CD8-positive, alpha-beta memory T cell (primary cell): ENCODE results near the gene EPN3. TPM values are rescaled to one million over a fixed set of nuclear protein-coding genes. Genes with fewer than 3 reads are reported as not detected.

ENCODE experiments used
- CTCF ChIA-PET: fragments of 350-600 bp; sonication (Branson Sonifier 250); formaldehyde crosslinking; loops from one replicate; lab custom pipeline; 2021; ENCODE audit warnings: antibody characterized with exemption; lab: Charles Lee
- POLR2A ChIA-PET: fragments of 350-600 bp; sonication (Branson Sonifier 250); formaldehyde crosslinking; loops from one replicate; lab custom pipeline; 2021; ENCODE audit warnings: antibody characterized with exemption; lab: Charles Lee
- DNase-seq, 5 donors: peaks; one replicate each; pipeline versions ENCODE4 v3.0.0 to v3.0.0-alpha.2; 2020 to 2022; ENCODE audit warnings: mixed read lengths in 1 of 5
- H3K27ac ChIP-seq: one replicate; pipeline ENCODE4 v1.7.0; 2013; ENCODE audit warnings: low read depth, mild to moderate bottlenecking, low read length, moderate library complexity
- H3K27me3 ChIP-seq: 2 replicates; pipeline ENCODE4 v1.7.0; 2013; ENCODE audit warnings: low read length, mild to moderate bottlenecking; ENCODE audit not compliant: insufficient read depth, poor library complexity, severe bottlenecking
- H3K36me3 ChIP-seq: 2 replicates; pipeline ENCODE4 v1.7.0; 2013; ENCODE audit warnings: mild to moderate bottlenecking, low read length, moderate library complexity; ENCODE audit not compliant: insufficient read depth
- H3K4me1 ChIP-seq: 2 replicates; pipeline ENCODE4 v1.7.0; 2013; ENCODE audit warnings: mild to moderate bottlenecking, low read length, moderate library complexity; ENCODE audit not compliant: insufficient read depth
- H3K4me3 ChIP-seq: 2 replicates; pipeline ENCODE4 v1.7.0; 2013; ENCODE audit warnings: mild to moderate bottlenecking, low read length
- H3K9me3 ChIP-seq: 2 replicates; pipeline ENCODE4 v1.7.0; 2013; ENCODE audit warnings: mild to moderate bottlenecking, low read length
- H3K27ac Mint-ChIP-seq, 8 donors: one replicate each; pipeline ENCODE4 v1.8.0; 2020 to 2021; ENCODE audit warnings: mixed read lengths in 8 of 8, mild to moderate bottlenecking in 6 of 8, inconsistent platforms in 3 of 8, moderate library complexity in 3 of 8
- H3K27me3 Mint-ChIP-seq, 2 donors: one replicate each; pipeline ENCODE4 v1.8.0; 2020 to 2021; ENCODE audit warnings: mixed read lengths in 2 of 2, mild to moderate bottlenecking in 1 of 2, moderate library complexity in 1 of 2
- H3K36me3 Mint-ChIP-seq, 3 donors: one replicate each; pipeline ENCODE4 v1.8.0; 2020 to 2021; ENCODE audit warnings: mixed read lengths in 3 of 3, inconsistent platforms in 1 of 3, mild to moderate bottlenecking in 1 of 3
- H3K4me1 Mint-ChIP-seq, 3 donors: one replicate each; pipeline ENCODE4 v1.8.0; 2020 to 2021; ENCODE audit warnings: mixed read lengths in 3 of 3, inconsistent platforms in 1 of 3, mild to moderate bottlenecking in 1 of 3
- H3K4me3 Mint-ChIP-seq, 7 donors: one replicate each; pipeline ENCODE4 v1.8.0; 2020 to 2021; ENCODE audit warnings: mixed read lengths in 7 of 7, mild to moderate bottlenecking in 6 of 7, moderate library complexity in 4 of 7, inconsistent platforms in 2 of 7
- H3K9me3 Mint-ChIP-seq, 5 donors: one replicate each; pipeline ENCODE4 v1.8.0; 2020 to 2022; ENCODE audit warnings: mixed read lengths in 5 of 5, mild to moderate bottlenecking in 3 of 5, moderate library complexity in 2 of 5, inconsistent platforms in 1 of 5
- polyA plus RNA-seq: library from polyadenylated mRNA; unstranded; fragments of 300-500 nt; fragmentation: Illumina TruSeq; gene quantifications from one replicate; pipeline ENCODE4 v1.2.3, GENCODE V29; 2021
- total RNA-seq, 2 experiments: library from RNA; stranded (reverse); gene quantifications; one replicate each; pipeline ENCODE4 v1.2.3, GENCODE V29; 2021

EPN3 gene
- not detected for total RNA-seq
- not detected for polyA plus RNA-seq

GRCh38 chr17:50532452-50533024 lies at the start of gene EPN3:
Gene EPN3, plus strand, starts transcription at chr17:50532735. Its CDS starts 3,822 bp downstream, at chr17:50536557.
- DNase-seq = no peak
- Mint-ChIP-seq H3K4me3 (peak within 1 kb of the TSS in 1 of 7 donors; percentile 51), H3K36me3 (no peaks in the 10 kb centered on the region), H3K4me1 (peaks cover 0 to 24% (median 4%) of the 10 kb centered on the region in 3 donors), H3K9me3 (no peaks in the 10 kb centered on the region), H3K27ac (no peak within 1 kb of the TSS), H3K27me3 (peaks cover 56 to 72% of the 10 kb centered on the region in 2 donors)
- Histone ChIP-seq H3K9me3 (no peaks in the 10 kb centered on the region), H3K27me3 (peaks cover 44% of the 10 kb centered on the region), H3K36me3 (no peaks in the 10 kb centered on the region), H3K27ac (no peak within 1 kb of the TSS), H3K4me1 (no peaks in the 10 kb centered on the region), H3K4me3 (no peak within 1 kb of the TSS)
- POLR2A ChIA-PET = no interaction called here
- CTCF ChIA-PET = no interaction called here

GRCh38 chr17:50483266-50483665 lies 49.3 kb upstream of the EPN3 start:
- DNase-seq = no peak
- peaks cover 15 to 31% (median 28%) of the 10 kb centered on the region in 3 donors for H3K4me1 Mint-ChIP-seq
- H3K4me3 ChIP-seq = no peak overlapping the region
- no peaks in the 10 kb centered on the region for H3K9me3 Mint-ChIP-seq
- no peak overlapping the region for H3K4me3 Mint-ChIP-seq
- no peaks in the 10 kb centered on the region for H3K27me3 ChIP-seq
- no peak overlapping the region for H3K27ac Mint-ChIP-seq
- peaks cover 10% of the 10 kb centered on the region for H3K4me1 ChIP-seq
- no peaks in the 10 kb centered on the region for H3K27me3 Mint-ChIP-seq
- H3K9me3 ChIP-seq = no peaks in the 10 kb centered on the region
- CTCF ChIA-PET = interaction anchor here (0.6 to 1.3 kb wide), 3 partner anchors 10 to 211 kb away, joined by 3 to 5 read pairs (median 4); no protein-coding TSS in a partner anchor
- POLR2A ChIA-PET = interaction anchor here (0.7 kb wide), 1 partner anchor 312 kb away, joined by 3 read pairs; no protein-coding TSS in a partner anchor
- H3K27ac ChIP-seq = no peak overlapping the region
- H3K36me3 ChIP-seq = peaks cover 13% of the 10 kb centered on the region
- H3K36me3 Mint-ChIP-seq = peaks cover 2 to 54% (median 3%) of the 10 kb centered on the region in 3 donors

GRCh38 chr17:50484386-50485155 lies 48.0 kb upstream of the EPN3 start:
- ChIA-PET POLR2A (interaction anchor here (0.6 kb wide), 1 partner anchor 63 kb away, joined by 6 read pairs; no protein-coding TSS in a partner anchor), CTCF (interaction anchor here (1.1 to 1.3 kb wide), 3 partner anchors 11 to 123 kb away, joined by 3 to 4 read pairs (median 3); no protein-coding TSS in a partner anchor)
- Histone ChIP-seq H3K27ac (no peak overlapping the region), H3K36me3 (peaks cover 13% of the 10 kb centered on the region), H3K4me1 (peaks cover 7% of the 10 kb centered on the region), H3K4me3 (no peak overlapping the region), H3K9me3 (no peaks in the 10 kb centered on the region), H3K27me3 (no peaks in the 10 kb centered on the region)
- H3K4me3 Mint-ChIP-seq = no peak overlapping the region
- peak overlapping the region in 2 of 8 donors; percentile 4 to 73 for H3K27ac Mint-ChIP-seq
- no peaks in the 10 kb centered on the region for H3K9me3 Mint-ChIP-seq
- no peaks in the 10 kb centered on the region for H3K27me3 Mint-ChIP-seq
- DNase-seq = no peak
- H3K4me1 Mint-ChIP-seq = peaks cover 11 to 23% (median 21%) of the 10 kb centered on the region in 3 donors
- peaks cover 2 to 54% (median 3%) of the 10 kb centered on the region in 3 donors for H3K36me3 Mint-ChIP-seq

- CTCF ChIA-PET = interaction anchor here (1.0 to 1.2 kb wide), 2 partner anchors 8 to 14 kb away, joined by 3 to 4 read pairs; no protein-coding TSS in a partner anchor
- DNase-seq = no peak
- H3K4me1 ChIP-seq = no peaks in the 10 kb centered on the region
- H3K27me3 Mint-ChIP-seq = no peaks in the 10 kb centered on the region
- POLR2A ChIA-PET = no interaction called here
- H3K4me1 Mint-ChIP-seq = peaks cover 0 to 4% (median 4%) of the 10 kb centered on the region in 3 donors
- H3K36me3 Mint-ChIP-seq = peaks cover 2 to 46% (median 3%) of the 10 kb centered on the region in 3 donors
- H3K27me3 ChIP-seq = no peaks in the 10 kb centered on the region
- H3K4me3 ChIP-seq = no peak overlapping the region
- H3K9me3 ChIP-seq = no peaks in the 10 kb centered on the region
- H3K9me3 Mint-ChIP-seq = no peaks in the 10 kb centered on the region
- H3K36me3 ChIP-seq = peaks cover 8% of the 10 kb centered on the region
- no peak overlapping the region for H3K27ac Mint-ChIP-seq
- H3K27ac ChIP-seq = no peak overlapping the region
- no peak overlapping the region for H3K4me3 Mint-ChIP-seq
Observed at GRCh38 chr17:50487213-50488096, 45.1 kb upstream of the EPN3 start.

GRCh38 chr17:50488880-50489279 lies 43.7 kb upstream of the EPN3 start:
- Mint-ChIP-seq H3K27me3 (no peaks in the 10 kb centered on the region), H3K4me3 (no peak overlapping the region), H3K9me3 (no peaks in the 10 kb centered on the region), H3K36me3 (peaks cover 0 to 33% (median 0%) of the 10 kb centered on the region in 3 donors), H3K27ac (peak overlapping the region in 1 of 8 donors; percentile 65), H3K4me1 (no peaks in the 10 kb centered on the region)
- peaks cover 8% of the 10 kb centered on the region for H3K36me3 ChIP-seq
- H3K4me1 ChIP-seq = no peaks in the 10 kb centered on the region
- POLR2A ChIA-PET = no interaction called here
- no peak for DNase-seq
- no peak overlapping the region for H3K4me3 ChIP-seq
- CTCF ChIA-PET = interaction anchor here (0.9 to 1.0 kb wide), 2 partner anchors 10 to 127 kb away, joined by 3 read pairs; no protein-coding TSS in a partner anchor
- no peaks in the 10 kb centered on the region for H3K9me3 ChIP-seq
- no peak overlapping the region for H3K27ac ChIP-seq
- no peaks in the 10 kb centered on the region for H3K27me3 ChIP-seq

GRCh38 chr17:50491505-50491904 lies 41.0 kb upstream of the EPN3 start:
- Histone ChIP-seq H3K4me3 (no peak overlapping the region), H3K9me3 (no peaks in the 10 kb centered on the region), H3K27ac (no peak overlapping the region), H3K36me3 (no peaks in the 10 kb centered on the region), H3K4me1 (no peaks in the 10 kb centered on the region), H3K27me3 (no peaks in the 10 kb centered on the region)
- Mint-ChIP-seq H3K4me3 (no peak overlapping the region), H3K9me3 (no peaks in the 10 kb centered on the region), H3K36me3 (peaks cover 0 to 10% (median 0%) of the 10 kb centered on the region in 3 donors), H3K4me1 (no peaks in the 10 kb centered on the region), H3K27me3 (no peaks in the 10 kb centered on the region), H3K27ac (no peak overlapping the region)
- DNase-seq = no peak
- ChIA-PET POLR2A (no interaction called here), CTCF (no interaction called here)

GRCh38 chr17:50492214-50492613 lies 40.3 kb upstream of the EPN3 start:
- CTCF ChIA-PET = no interaction called here
- H3K36me3 ChIP-seq = no peaks in the 10 kb centered on the region
- H3K9me3 ChIP-seq = no peaks in the 10 kb centered on the region
- Mint-ChIP-seq H3K4me1 (no peaks in the 10 kb centered on the region), H3K4me3 (no peak overlapping the region), H3K36me3 (peaks cover 0 to 7% (median 0%) of the 10 kb centered on the region in 3 donors), H3K9me3 (no peaks in the 10 kb centered on the region), H3K27ac (no peak overlapping the region), H3K27me3 (no peaks in the 10 kb centered on the region)
- no peak for DNase-seq
- no peaks in the 10 kb centered on the region for H3K4me1 ChIP-seq
- H3K27me3 ChIP-seq = no peaks in the 10 kb centered on the region
- no peak overlapping the region for H3K27ac ChIP-seq
- no peak overlapping the region for H3K4me3 ChIP-seq
- POLR2A ChIA-PET = no interaction called here
